Uterus (tissue), 2 donors: Measurements from ENCODE around the gene CHN2.

Experiments
- CTCF ChIP-seq, 4 experiments: fragments of 200-600 bp in 2 of 4; fragments of 450-650 bp in 2 of 4; sonication (generic) in 2 of 4; IDR thresholded peaks; one replicate each; pipeline ENCODE4 v1.5.1; 2016 to 2019; ENCODE audit warnings: antibody characterized with exemption in 4 of 4, mild to moderate bottlenecking in 2 of 4, moderate library complexity in 1 of 4
- POLR2A ChIP-seq, 2 donors: fragments of 450-650 bp; IDR thresholded peaks; one replicate each; pipeline ENCODE4 v1.6.1; 2016; ENCODE audit warnings: antibody characterized with exemption in 2 of 2, mild to moderate bottlenecking in 1 of 2, moderate library complexity in 1 of 2

- TF ChIP-seq CTCF (IDR thresholded peaks at IDR 0.05) (no peak), POLR2A (IDR thresholded peaks at IDR 0.05) (no peak)
Measured at GRCh38 chr7:29365423-29365822, 170.8 kb downstream of the CHN2 start.
